HCT116 (cell line): ENCODE results near the gene ACP4. TPM values are rescaled to one million over a fixed set of nuclear protein-coding genes. Genes with fewer than 3 reads are reported as not detected.

Source experiments
- ATAC-seq: fragments of 200-7000 bp; cut with Tn5 transposase; 2 replicates; pipeline ENCODE4 v1.9.1; 2020; ENCODE audit warnings: mild to moderate bottlenecking, moderate library complexity
- BruUV-seq: library from RNA; stranded (reverse); fragments of 400-500 nt; replicated peaks from 2 replicates; lab custom pipeline; 2021; lab: Mats Ljungman, UMichigan
- CTCF ChIA-PET: fragments of 300-600 bp; sonication (Branson Sonifier 250); formaldehyde crosslinking; loops from one replicate; lab custom pipeline; 2021; ENCODE audit warnings: antibody characterized with exemption; lab: Charles Lee
- POLR2A ChIA-PET: fragments of 300-600, 350-600 bp; sonication (Branson Sonifier 250); formaldehyde crosslinking; loops from one replicate; lab custom pipeline; 2021; ENCODE audit warnings: antibody characterized with exemption; lab: Charles Lee
- RAD21 ChIA-PET, 2 experiments: fragments of 300-600 bp; sonication (Branson Sonifier 250); formaldehyde crosslinking; loops; one replicate each; lab custom pipeline; 2023; ENCODE audit warnings: low total read pairs in 2 of 2; ENCODE audit not compliant: uncharacterized antibody in 2 of 2, unreplicated experiment in 2 of 2, low non-redundant PET in 1 of 2; lab: Charles Lee
- DNase-seq: peaks from one replicate; pipeline ENCODE4 v3.0.0-alpha.2; 2010; ENCODE audit warnings: low read depth, low spot score
- H2AFZ ChIP-seq: fragments of 200-600 bp; shearing (Covaris generic), sonication (generic); 2 replicates; pipeline ENCODE4 v1.6.1; 2017; ENCODE audit warnings: low read depth, mixed run types, mixed read lengths, antibody characterized with exemption, low read length; ENCODE audit not compliant: poor library complexity, severe bottlenecking
- H3K27ac ChIP-seq: 2 replicates; pipeline ENCODE4 v1.5.1; 2012; ENCODE audit warnings: low read depth, low read length
- H3K27me3 ChIP-seq: fragments of 200-600 bp; sonication (generic); 2 replicates; pipeline ENCODE4 v1.6.1; 2016; ENCODE audit warnings: mixed run types, low read length, mixed read lengths; ENCODE audit not compliant: insufficient read depth
- H3K36me3 ChIP-seq, 2 experiments: fragments of 200-500 bp in 1 of 2; fragments of 200-600 bp in 1 of 2; sonication (Bioruptor generic) in 1 of 2; sonication (generic) in 1 of 2; 2 replicates each; pipeline versions ENCODE4 v1.5.1 to v1.6.1; 2014 to 2016; ENCODE audit warnings: low read length in 2 of 2, inconsistent platforms in 1 of 2, mixed read lengths in 1 of 2, mixed run types in 1 of 2; ENCODE audit not compliant: insufficient read depth in 2 of 2, control insufficient read depth in 1 of 2
- H3K4me1 ChIP-seq, 2 experiments: fragments of 200-600 bp in 1 of 2; sonication (generic) in 1 of 2; 2 replicates each; pipeline versions ENCODE4 v1.5.1 to v1.6.1; 2012 to 2017; ENCODE audit warnings: low read length in 2 of 2, inconsistent platforms in 1 of 2, mild to moderate bottlenecking in 1 of 2, mixed read lengths in 1 of 2, mixed run types in 1 of 2, moderate library complexity in 1 of 2; ENCODE audit not compliant: insufficient read depth in 2 of 2, control insufficient read depth in 1 of 2
- H3K4me2 ChIP-seq: fragments of 200-600 bp; sonication (generic); 2 replicates; pipeline ENCODE4 v1.6.1; 2017; ENCODE audit warnings: mixed run types, low read length, mixed read lengths
- H3K4me3 ChIP-seq, 2 experiments: fragments of 200-600 bp in 1 of 2; sonication (generic) in 1 of 2; replicated peaks in 1 of 2; 2 replicates each; pipeline ENCODE4 v1.5.1; 2011 to 2016; ENCODE audit warnings: low read length in 2 of 2, control low read depth in 1 of 2, low read depth in 1 of 2, mild to moderate bottlenecking in 1 of 2, mixed read lengths in 1 of 2, mixed run types in 1 of 2
- H3K79me2 ChIP-seq: fragments of 200-600 bp; sonication (generic); 2 replicates; pipeline ENCODE4 v1.6.1; 2017; ENCODE audit warnings: mild to moderate bottlenecking, mixed run types, low read length, moderate library complexity, mixed read lengths; ENCODE audit not compliant: insufficient read depth
- H3K9ac ChIP-seq: fragments of 200-600 bp; sonication (generic); 2 replicates; pipeline ENCODE4 v1.6.1; 2016; ENCODE audit warnings: low read length, mixed read lengths
- H3K9me2 ChIP-seq: fragments of 200-600 bp; sonication (generic), shearing (Covaris generic); 2 replicates; pipeline ENCODE4 v1.6.1; 2017; ENCODE audit warnings: mixed run types, mild to moderate bottlenecking, moderate library complexity; ENCODE audit not compliant: insufficient read depth
- H3K9me3 ChIP-seq, 2 experiments: fragments of 200-500 bp in 1 of 2; fragments of 200-600 bp in 1 of 2; sonication (Bioruptor generic) in 1 of 2; sonication (generic) in 1 of 2; 2 replicates each; pipeline ENCODE4 v1.6.1; 2014 to 2017; ENCODE audit warnings: low read length in 2 of 2, mixed read lengths in 2 of 2, inconsistent platforms in 1 of 2, low read depth in 1 of 2, mild to moderate bottlenecking in 1 of 2, mixed run types in 1 of 2, moderate library complexity in 1 of 2; ENCODE audit not compliant: control insufficient read depth in 1 of 2, insufficient read depth in 1 of 2
- H4K20me1 ChIP-seq: fragments of 200-600 bp; sonication (generic), shearing (Covaris generic); 2 replicates; pipeline ENCODE4 v1.6.1; 2017; ENCODE audit warnings: mixed run types, mild to moderate bottlenecking, moderate library complexity; ENCODE audit not compliant: insufficient read depth
- CEBPB ChIP-seq: IDR thresholded peaks from 2 replicates; pipeline ENCODE4 v1.6.1; 2012; ENCODE audit warnings: low read depth
- ELF1 ChIP-seq: IDR thresholded peaks from 2 replicates; pipeline ENCODE4 v1.6.1; 2012; ENCODE audit warnings: low read depth, borderline replicate concordance
- EZH2 ChIP-seq: fragments of 200-600 bp; sonication (generic); IDR thresholded peaks from 2 replicates; pipeline ENCODE4 v1.6.1; 2017; ENCODE audit warnings: antibody characterized with exemption, mixed run types
- POLR2A ChIP-seq: IDR thresholded peaks from 2 replicates; pipeline ENCODE4 v1.7.0; 2011; ENCODE audit warnings: borderline replicate concordance; ENCODE audit not compliant: insufficient read depth, insufficient read length; ENCODE audit errors: extremely low read depth
- POLR2AphosphoS5 ChIP-seq: IDR thresholded peaks from 2 replicates; pipeline ENCODE4 v1.6.1; 2011; ENCODE audit warnings: mild to moderate bottlenecking, low read depth, low read length, moderate library complexity
- SIN3A ChIP-seq: IDR thresholded peaks from 2 replicates; pipeline ENCODE4 v1.6.1; 2012; ENCODE audit warnings: low read depth
- SP1 ChIP-seq: IDR thresholded peaks from 2 replicates; pipeline ENCODE4 v1.6.1; 2012; ENCODE audit warnings: low read depth
- ZNF274 ChIP-seq: fragments of 200-500 bp; sonication (Bioruptor generic); IDR thresholded peaks from 2 replicates; pipeline ENCODE4 v1.6.1; 2014; ENCODE audit warnings: mild to moderate bottlenecking, low read depth, low read length, inconsistent platforms
- intact Hi-C: fragments of 100-400 bp; cut with micrococcal nuclease; formaldehyde crosslinking; loops from 2 replicates; pipeline ENCODE4 v1.10.0; 2022
- total RNA-seq: library from RNA; stranded (reverse); gene quantifications from one replicate; pipeline ENCODE4 v1.2.1, GENCODE V29; 2021; ENCODE audit not compliant: unreplicated experiment
- TF ChIP-seq, protein P1 (sequence below), 3 experiments: fragments of 200-600 bp in 1 of 3; sonication (generic) in 1 of 3; IDR thresholded peaks in 2 of 3; conservative IDR thresholded peaks in 1 of 3; 2 replicates each; pipeline ENCODE4 v1.5.1; 2012 to 2017; ENCODE audit warnings: low read depth in 2 of 3, low read length in 2 of 3, antibody characterized with exemption in 1 of 3, borderline replicate concordance in 1 of 3, control low read depth in 1 of 3, mild to moderate bottlenecking in 1 of 3, mixed read lengths in 1 of 3, mixed run types in 1 of 3, moderate library complexity in 1 of 3; ENCODE audit not compliant: insufficient read depth in 1 of 3
- TF ChIP-seq, protein P2 (sequence below): IDR thresholded peaks from 2 replicates; pipeline ENCODE4 v1.6.1; 2012; ENCODE audit warnings: low read depth

Gene ACP4
- total RNA-seq, 1 experiment from 2014 or later: not detected

DNA sequence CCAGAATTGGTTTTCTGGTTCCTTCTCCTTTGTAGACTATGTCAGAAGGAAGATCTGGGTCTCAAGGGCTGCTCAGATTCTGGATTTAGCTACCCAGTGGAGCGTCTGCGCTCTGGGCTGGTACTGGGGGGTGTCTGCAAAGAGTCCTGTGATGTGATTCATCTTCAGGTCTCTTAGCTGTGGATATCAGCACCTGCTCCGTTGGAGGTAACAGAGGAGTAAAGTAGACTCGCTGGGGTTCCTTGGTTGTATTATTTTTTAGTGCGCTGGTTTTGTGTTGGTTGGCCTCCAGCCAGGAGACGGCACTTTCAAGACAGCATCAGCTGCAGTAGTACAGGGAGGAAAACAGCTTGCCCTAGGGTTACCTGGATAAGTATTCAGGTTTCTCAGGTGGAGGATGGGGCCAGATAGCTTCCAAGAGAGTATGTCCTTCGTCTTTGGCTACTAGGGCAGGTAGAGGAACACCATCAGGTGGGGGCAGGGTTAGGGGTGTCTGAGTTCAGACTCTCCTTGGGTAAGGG, 53.5 kb downstream of the ACP4 start:
- H3K27me3 ChIP-seq: 0 out of 2 replicates have a peak, but pooled peaks cover 7% of the 10 kb centered on the region
- H3K4me1 ChIP-seq: peaks cover 0 to 7% of the 10 kb centered on the region in 2 experiments; a peak in 1 of 4 replicates
- ChIA-PET CTCF (no interaction called here), POLR2A (interaction anchor here (1.0 kb wide), 1 partner anchor 53 kb away, joined by 3 read pairs; no protein-coding TSS in a partner anchor), RAD21 (no interaction called here)
- H3K79me2 ChIP-seq: no peaks in the 10 kb centered on the region
- no peaks in the 10 kb centered on the region for H4K20me1 ChIP-seq
- H3K9me3 ChIP-seq: no peaks in the 10 kb centered on the region; a peak in 1 of 4 replicates
- H3K9ac ChIP-seq: no peak overlapping the region
- H2AFZ ChIP-seq: no peak overlapping the region
- no peak overlapping the region for H3K27ac ChIP-seq
- ATAC-seq (no peak), DNase-seq (no peak)
- intact Hi-C loops: no loop called here
- no peak for TF ChIP-seq SP1
- TF ChIP-seq ZNF274: no peak
- TF ChIP-seq ELF1: no peak
- TF ChIP-seq EZH2: no peak
- TF ChIP-seq, protein P1, sequence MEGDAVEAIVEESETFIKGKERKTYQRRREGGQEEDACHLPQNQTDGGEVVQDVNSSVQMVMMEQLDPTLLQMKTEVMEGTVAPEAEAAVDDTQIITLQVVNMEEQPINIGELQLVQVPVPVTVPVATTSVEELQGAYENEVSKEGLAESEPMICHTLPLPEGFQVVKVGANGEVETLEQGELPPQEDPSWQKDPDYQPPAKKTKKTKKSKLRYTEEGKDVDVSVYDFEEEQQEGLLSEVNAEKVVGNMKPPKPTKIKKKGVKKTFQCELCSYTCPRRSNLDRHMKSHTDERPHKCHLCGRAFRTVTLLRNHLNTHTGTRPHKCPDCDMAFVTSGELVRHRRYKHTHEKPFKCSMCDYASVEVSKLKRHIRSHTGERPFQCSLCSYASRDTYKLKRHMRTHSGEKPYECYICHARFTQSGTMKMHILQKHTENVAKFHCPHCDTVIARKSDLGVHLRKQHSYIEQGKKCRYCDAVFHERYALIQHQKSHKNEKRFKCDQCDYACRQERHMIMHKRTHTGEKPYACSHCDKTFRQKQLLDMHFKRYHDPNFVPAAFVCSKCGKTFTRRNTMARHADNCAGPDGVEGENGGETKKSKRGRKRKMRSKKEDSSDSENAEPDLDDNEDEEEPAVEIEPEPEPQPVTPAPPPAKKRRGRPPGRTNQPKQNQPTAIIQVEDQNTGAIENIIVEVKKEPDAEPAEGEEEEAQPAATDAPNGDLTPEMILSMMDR (IDR thresholded peaks at IDR 0.05 in 2 of 3, conservative IDR thresholded peaks at IDR 0.05 in 1 of 3; ENCODE audit: borderline replicate concordance in 1 of 3, insufficient read depth in 1 of 3, low read depth in 2 of 3, low read length in 2 of 3): no peak
- TF ChIP-seq CEBPB: no peak
- TF ChIP-seq SIN3A: no peak
- TF ChIP-seq, protein P2, sequence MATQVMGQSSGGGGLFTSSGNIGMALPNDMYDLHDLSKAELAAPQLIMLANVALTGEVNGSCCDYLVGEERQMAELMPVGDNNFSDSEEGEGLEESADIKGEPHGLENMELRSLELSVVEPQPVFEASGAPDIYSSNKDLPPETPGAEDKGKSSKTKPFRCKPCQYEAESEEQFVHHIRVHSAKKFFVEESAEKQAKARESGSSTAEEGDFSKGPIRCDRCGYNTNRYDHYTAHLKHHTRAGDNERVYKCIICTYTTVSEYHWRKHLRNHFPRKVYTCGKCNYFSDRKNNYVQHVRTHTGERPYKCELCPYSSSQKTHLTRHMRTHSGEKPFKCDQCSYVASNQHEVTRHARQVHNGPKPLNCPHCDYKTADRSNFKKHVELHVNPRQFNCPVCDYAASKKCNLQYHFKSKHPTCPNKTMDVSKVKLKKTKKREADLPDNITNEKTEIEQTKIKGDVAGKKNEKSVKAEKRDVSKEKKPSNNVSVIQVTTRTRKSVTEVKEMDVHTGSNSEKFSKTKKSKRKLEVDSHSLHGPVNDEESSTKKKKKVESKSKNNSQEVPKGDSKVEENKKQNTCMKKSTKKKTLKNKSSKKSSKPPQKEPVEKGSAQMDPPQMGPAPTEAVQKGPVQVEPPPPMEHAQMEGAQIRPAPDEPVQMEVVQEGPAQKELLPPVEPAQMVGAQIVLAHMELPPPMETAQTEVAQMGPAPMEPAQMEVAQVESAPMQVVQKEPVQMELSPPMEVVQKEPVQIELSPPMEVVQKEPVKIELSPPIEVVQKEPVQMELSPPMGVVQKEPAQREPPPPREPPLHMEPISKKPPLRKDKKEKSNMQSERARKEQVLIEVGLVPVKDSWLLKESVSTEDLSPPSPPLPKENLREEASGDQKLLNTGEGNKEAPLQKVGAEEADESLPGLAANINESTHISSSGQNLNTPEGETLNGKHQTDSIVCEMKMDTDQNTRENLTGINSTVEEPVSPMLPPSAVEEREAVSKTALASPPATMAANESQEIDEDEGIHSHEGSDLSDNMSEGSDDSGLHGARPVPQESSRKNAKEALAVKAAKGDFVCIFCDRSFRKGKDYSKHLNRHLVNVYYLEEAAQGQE: no peak
- TF ChIP-seq POLR2A: no peak
- no peak for TF ChIP-seq POLR2AphosphoS5
- BruUV-seq: no TSS peak
- no peak overlapping the region for H3K4me3 ChIP-seq
- no peaks in the 10 kb centered on the region for H3K9me2 ChIP-seq
- H3K4me2 ChIP-seq: no peak overlapping the region
- no peaks in the 10 kb centered on the region for H3K36me3 ChIP-seq
